ENCODE measurements around the gene ZNF774.

DNA sequence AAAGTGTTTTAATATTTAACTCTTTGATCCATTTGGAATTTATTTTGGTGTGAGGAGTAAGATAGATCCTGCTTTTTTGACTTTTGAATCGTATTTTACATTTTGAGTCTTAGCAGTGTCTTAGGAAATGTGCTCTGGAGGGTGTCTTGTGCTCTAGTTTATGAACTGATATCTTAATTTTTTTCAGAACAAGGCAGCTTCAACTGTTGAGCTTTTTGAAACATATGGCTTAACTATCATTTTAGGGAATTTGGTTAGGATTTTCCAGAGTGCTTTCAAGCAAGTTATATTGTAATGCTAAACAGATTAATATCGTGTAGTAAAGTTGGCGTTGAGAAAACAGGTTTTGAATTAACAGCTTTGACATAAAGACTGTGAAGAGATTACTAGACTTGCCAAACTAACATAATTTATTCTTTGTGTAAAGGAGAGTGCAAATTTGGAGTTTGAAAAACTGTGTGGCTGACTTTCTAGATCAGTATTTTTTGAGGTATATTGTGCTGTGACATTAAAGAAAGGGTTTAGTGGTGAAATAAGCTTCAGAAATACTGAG lies 53.0 kb downstream of the ZNF774 start:
- TF ChIP-seq, protein P1, sequence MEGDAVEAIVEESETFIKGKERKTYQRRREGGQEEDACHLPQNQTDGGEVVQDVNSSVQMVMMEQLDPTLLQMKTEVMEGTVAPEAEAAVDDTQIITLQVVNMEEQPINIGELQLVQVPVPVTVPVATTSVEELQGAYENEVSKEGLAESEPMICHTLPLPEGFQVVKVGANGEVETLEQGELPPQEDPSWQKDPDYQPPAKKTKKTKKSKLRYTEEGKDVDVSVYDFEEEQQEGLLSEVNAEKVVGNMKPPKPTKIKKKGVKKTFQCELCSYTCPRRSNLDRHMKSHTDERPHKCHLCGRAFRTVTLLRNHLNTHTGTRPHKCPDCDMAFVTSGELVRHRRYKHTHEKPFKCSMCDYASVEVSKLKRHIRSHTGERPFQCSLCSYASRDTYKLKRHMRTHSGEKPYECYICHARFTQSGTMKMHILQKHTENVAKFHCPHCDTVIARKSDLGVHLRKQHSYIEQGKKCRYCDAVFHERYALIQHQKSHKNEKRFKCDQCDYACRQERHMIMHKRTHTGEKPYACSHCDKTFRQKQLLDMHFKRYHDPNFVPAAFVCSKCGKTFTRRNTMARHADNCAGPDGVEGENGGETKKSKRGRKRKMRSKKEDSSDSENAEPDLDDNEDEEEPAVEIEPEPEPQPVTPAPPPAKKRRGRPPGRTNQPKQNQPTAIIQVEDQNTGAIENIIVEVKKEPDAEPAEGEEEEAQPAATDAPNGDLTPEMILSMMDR (IDR thresholded peaks at IDR 0.05): no peak
- TF ChIP-seq POLR2AphosphoS5 (IDR thresholded peaks at IDR 0.05) (no peak), POLR2A (IDR thresholded peaks at IDR 0.05) (no peak)

Measured in breast epithelium (tissue), 3 donors.